ENCODE measurements around the gene PTPRD. TPM values are rescaled to one million over a fixed set of nuclear protein-coding genes. Genes with fewer than 3 reads are reported as not detected.

The PTPRD gene
- total RNA-seq, 1 donor from 2014 or later: 15.6 TPM

DNA sequence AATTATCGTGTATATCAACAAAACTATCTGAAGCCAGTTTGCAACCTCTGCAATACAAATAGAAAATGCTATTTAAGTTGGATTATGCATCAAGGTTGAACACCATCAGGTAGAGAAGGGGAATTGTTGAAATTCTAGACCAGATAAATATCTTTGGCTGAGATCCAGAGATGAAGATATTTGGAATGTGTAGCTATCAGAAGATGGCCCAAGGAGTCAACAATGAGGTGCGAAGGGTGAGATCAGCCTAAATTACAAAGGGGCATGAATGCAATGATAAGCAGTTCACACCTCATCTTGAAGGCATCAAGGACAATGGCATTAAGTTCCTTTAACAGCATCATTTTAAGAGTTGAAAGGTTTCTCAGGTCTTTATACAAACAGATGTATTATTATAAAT is 2241.1 kb downstream of the PTPRD start:
- TF ChIP-seq, protein P1, sequence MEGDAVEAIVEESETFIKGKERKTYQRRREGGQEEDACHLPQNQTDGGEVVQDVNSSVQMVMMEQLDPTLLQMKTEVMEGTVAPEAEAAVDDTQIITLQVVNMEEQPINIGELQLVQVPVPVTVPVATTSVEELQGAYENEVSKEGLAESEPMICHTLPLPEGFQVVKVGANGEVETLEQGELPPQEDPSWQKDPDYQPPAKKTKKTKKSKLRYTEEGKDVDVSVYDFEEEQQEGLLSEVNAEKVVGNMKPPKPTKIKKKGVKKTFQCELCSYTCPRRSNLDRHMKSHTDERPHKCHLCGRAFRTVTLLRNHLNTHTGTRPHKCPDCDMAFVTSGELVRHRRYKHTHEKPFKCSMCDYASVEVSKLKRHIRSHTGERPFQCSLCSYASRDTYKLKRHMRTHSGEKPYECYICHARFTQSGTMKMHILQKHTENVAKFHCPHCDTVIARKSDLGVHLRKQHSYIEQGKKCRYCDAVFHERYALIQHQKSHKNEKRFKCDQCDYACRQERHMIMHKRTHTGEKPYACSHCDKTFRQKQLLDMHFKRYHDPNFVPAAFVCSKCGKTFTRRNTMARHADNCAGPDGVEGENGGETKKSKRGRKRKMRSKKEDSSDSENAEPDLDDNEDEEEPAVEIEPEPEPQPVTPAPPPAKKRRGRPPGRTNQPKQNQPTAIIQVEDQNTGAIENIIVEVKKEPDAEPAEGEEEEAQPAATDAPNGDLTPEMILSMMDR (IDR thresholded peaks at IDR 0.05; ENCODE audit: borderline replicate concordance): no peak
- intact Hi-C loops (cut with micrococcal nuclease): no loop called here
- Histone ChIP-seq H3K4me1 (peaks cover 3% of the 10 kb centered on the region), H3K4me3 (no peak overlapping the region), H3K27ac (replicated peaks) (no peak overlapping the region), H3K36me3 (no peaks in the 10 kb centered on the region), H3K9me3 (replicated peaks) (no peaks in the 10 kb centered on the region), H3K27me3 (ENCODE audit: low read depth) (no peaks in the 10 kb centered on the region)
- no peak for DNase-seq

DNA sequence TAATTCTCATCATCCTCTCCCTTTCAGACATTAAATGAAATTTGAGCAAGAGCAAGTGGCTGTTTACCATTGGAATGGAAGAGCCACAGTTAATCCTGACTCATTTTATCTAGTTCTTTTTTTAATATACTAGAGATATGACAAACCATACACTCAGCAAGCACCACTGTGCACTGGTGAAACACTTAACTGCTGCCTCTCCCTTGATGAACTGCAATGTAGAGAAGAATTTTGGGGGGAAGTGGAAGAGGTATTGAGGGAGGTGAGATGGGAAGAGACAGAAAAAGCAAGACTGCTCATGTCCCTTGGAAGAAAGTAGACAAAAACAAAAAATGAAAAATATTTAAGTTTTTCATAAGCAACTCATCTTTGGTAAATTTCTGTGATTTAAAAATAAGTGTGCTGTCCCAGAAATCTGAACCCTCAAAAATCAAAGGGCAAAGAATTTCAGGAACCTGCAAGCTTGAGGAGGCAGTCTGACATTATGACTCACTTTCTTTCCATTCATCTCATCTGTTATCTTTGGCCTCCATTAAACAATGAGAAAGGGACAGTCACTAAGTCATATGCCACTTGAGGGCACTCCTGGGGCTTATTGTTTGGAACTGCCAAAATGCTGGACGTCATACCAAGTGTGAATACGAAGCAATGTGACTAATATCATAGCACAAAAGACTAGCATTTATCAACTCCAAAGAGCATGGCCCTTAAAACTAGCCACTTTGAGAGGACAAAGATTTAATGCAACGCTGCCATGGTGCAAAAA is 2246.5 kb downstream of the PTPRD start:
- H3K9me3 ChIP-seq (replicated peaks): no peaks in the 10 kb centered on the region
- no peaks in the 10 kb centered on the region for H3K27me3 ChIP-seq (ENCODE audit: low read depth)
- H3K27ac ChIP-seq (replicated peaks): no peak overlapping the region
- DNase-seq: no peak
- no peak overlapping the region for H3K4me3 ChIP-seq
- peaks cover 6% of the 10 kb centered on the region for H3K4me1 ChIP-seq
- H3K36me3 ChIP-seq: no peaks in the 10 kb centered on the region
- TF ChIP-seq, protein P1 (IDR thresholded peaks at IDR 0.05; ENCODE audit: borderline replicate concordance): no peak
- intact Hi-C loops (cut with micrococcal nuclease): no loop called here

DNA sequence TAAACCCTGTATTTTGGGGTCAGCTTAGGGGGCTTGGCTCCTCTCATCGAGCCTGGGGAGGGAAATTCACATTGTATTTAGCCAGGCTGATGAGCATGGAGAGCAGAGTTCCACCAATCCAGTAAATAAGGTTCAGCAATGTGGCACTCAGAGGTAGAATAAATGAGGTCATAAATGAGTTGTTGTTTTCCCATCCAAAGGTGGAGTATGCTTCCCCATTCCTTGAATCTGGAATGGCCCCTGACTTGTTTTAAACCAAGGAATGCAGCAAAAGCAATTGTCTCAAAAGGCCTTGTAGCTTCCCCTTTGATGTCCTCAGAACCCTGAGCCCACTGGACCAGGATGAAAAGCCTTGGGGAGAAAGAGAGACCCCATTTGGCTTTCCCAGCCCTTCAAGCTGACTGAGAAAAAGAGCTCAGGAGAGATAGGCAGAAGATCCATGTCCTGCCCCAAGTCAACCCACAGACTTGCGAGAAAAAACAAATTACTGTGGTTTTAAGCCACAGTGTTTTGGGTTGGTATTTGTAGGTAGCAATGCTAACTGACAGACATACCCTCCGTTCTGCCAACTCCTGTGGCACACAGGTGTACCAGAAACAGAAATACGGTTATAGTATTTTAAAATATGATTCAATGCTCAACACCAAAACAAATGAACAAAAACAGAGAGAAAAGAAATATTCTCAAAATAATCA is 2247.2 kb downstream of the PTPRD start:
- no peak for DNase-seq
- TF ChIP-seq, protein P1 (IDR thresholded peaks at IDR 0.05; ENCODE audit: borderline replicate concordance): no peak
- no peaks in the 10 kb centered on the region for H3K27me3 ChIP-seq (ENCODE audit: low read depth)
- intact Hi-C loops (cut with micrococcal nuclease): no loop called here
- no peaks in the 10 kb centered on the region for H3K36me3 ChIP-seq
- H3K9me3 ChIP-seq (replicated peaks): no peaks in the 10 kb centered on the region
- peaks cover 6% of the 10 kb centered on the region for H3K4me1 ChIP-seq
- no peak overlapping the region for H3K27ac ChIP-seq (replicated peaks)
- no peak overlapping the region for H3K4me3 ChIP-seq

DNA sequence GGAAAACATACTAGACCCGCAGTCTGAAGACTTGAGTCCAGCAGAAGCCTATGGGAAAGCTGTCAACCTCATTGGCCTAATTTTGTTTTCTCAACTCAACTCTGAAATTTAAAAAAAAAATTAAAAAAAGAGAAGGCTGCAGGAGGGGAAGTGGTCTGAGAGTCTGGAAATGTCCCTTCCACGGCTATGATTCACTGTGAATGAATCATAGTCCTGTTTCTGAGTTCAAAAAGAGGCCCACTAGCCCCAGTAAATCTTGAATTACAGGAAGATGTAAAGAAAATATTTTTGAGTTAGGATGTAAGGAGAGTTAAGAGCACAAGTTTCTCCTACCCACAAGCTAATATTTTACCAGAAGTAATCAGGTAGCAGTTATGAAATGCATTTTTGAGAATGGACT is 2247.8 kb downstream of the PTPRD start:
- Histone ChIP-seq H3K36me3 (no peaks in the 10 kb centered on the region), H3K4me1 (peaks cover 6% of the 10 kb centered on the region), H3K27me3 (ENCODE audit: low read depth) (no peaks in the 10 kb centered on the region), H3K9me3 (replicated peaks) (no peaks in the 10 kb centered on the region), H3K4me3 (no peak overlapping the region), H3K27ac (replicated peaks) (no peak overlapping the region)
- TF ChIP-seq, protein P1 (IDR thresholded peaks at IDR 0.05; ENCODE audit: borderline replicate concordance): no peak
- no peak for DNase-seq
- intact Hi-C loops (cut with micrococcal nuclease): no loop called here

DNA sequence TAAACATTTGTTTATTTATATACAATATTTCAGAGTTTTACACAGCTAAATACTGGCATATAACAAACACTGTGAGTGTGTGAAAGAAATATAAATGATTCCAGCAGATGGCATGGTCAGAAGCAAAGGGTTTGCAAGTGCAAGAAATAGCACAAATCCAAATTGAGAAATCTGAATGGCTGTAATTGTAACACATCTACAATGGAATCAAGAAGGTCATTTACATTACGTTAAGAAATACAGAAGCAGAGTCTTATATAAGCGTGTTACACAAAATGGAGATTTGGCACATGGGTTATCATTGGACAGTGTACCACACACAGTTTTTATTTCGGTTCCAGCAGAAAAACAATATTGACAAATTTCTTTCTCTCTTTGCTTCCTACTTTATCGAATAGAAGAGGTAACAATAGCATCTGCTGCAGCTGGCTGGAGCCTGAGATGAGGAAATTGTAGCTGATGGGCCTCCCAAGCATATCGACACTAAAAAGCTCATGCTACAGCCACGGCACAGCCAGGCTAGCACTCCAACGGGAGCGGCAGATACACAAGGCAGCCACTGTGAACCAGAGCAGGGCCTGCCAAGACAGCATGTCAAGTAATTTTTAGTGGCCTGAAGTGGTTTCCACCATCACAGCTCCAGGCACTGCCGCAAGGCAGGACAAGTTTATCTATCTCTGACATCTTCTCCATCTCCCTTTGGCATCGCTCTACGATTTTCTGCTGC is 2248.6 kb downstream of the PTPRD start:
- intact Hi-C loops (cut with micrococcal nuclease): no loop called here
- H3K4me3 ChIP-seq: no peak overlapping the region
- no peak overlapping the region for H3K27ac ChIP-seq (replicated peaks)
- DNase-seq: no peak
- no peaks in the 10 kb centered on the region for H3K27me3 ChIP-seq (ENCODE audit: low read depth)
- no peaks in the 10 kb centered on the region for H3K9me3 ChIP-seq (replicated peaks)
- TF ChIP-seq, protein P1 (IDR thresholded peaks at IDR 0.05; ENCODE audit: borderline replicate concordance): no peak
- peaks cover 6% of the 10 kb centered on the region for H3K4me1 ChIP-seq
- H3K36me3 ChIP-seq: no peaks in the 10 kb centered on the region
